Caco-2 (cell line): ENCODE measurements around the gene GAREM2. TPM values are rescaled to one million over a fixed set of nuclear protein-coding genes. Genes with fewer than 3 reads are reported as not detected.

Source experiments
- BruUV-seq: library from RNA; stranded (reverse); fragments of 400-500 nt; replicated peaks from 2 replicates; lab custom pipeline; 2021; lab: Mats Ljungman, UMichigan
- CTCF ChIA-PET: fragments of 300-600 bp; sonication (Branson Sonifier 250); formaldehyde crosslinking; loops from one replicate; lab custom pipeline; 2022; ENCODE audit warnings: antibody characterized with exemption; lab: Charles Lee
- POLR2A ChIA-PET: fragments of 300-600 bp; sonication (Branson Sonifier 250); formaldehyde crosslinking; loops from one replicate; lab custom pipeline; 2022; ENCODE audit warnings: antibody characterized with exemption; lab: Charles Lee
- DNase-seq, 2 experiments: peaks; one replicate each; pipeline versions ENCODE4 v3.0.0 to v3.0.0-alpha.2; 2020 to 2022
- H3K27me3 ChIP-seq: replicated peaks from 2 replicates; pipeline ENCODE4 v1.6.0; 2011; ENCODE audit warnings: low read length; ENCODE audit not compliant: control insufficient read depth, insufficient read depth
- H3K36me3 ChIP-seq: 2 replicates; pipeline ENCODE4 v1.5.1; 2011; ENCODE audit warnings: low read length; ENCODE audit not compliant: control insufficient read depth, insufficient read depth
- H3K4me1 ChIP-seq: fragments of 250-450 bp; sonication (Bioruptor Pico); 2 replicates; pipeline ENCODE4 v1.5.1; 2020; ENCODE audit warnings: mild to moderate bottlenecking
- H3K4me3 ChIP-seq: 2 replicates; pipeline ENCODE4 v1.5.1; 2011; ENCODE audit warnings: low read depth, mild to moderate bottlenecking, control low read depth, low read length
- H3K9me3 ChIP-seq: fragments of 250-450 bp; sonication (Bioruptor Pico); 2 replicates; pipeline ENCODE4 v1.5.1; 2020; ENCODE audit warnings: mild to moderate bottlenecking, moderate library complexity
- H3K27ac Mint-ChIP-seq: one replicate; pipeline ENCODE4 v1.8.0; 2022; ENCODE audit warnings: mixed read lengths; ENCODE audit not compliant: unreplicated experiment
- H3K27me3 Mint-ChIP-seq: one replicate; pipeline ENCODE4 v1.8.0; 2022; ENCODE audit warnings: mixed read lengths; ENCODE audit not compliant: insufficient read depth, unreplicated experiment
- H3K36me3 Mint-ChIP-seq: one replicate; pipeline ENCODE4 v1.8.0; 2022; ENCODE audit warnings: mild to moderate bottlenecking, mixed read lengths; ENCODE audit not compliant: insufficient read depth, unreplicated experiment
- H3K4me1 Mint-ChIP-seq: one replicate; pipeline ENCODE4 v1.8.0; 2022; ENCODE audit warnings: low read depth, mixed read lengths; ENCODE audit not compliant: unreplicated experiment
- H3K4me3 Mint-ChIP-seq: one replicate; pipeline ENCODE4 v1.8.0; 2022; ENCODE audit warnings: mild to moderate bottlenecking, moderate library complexity, mixed read lengths; ENCODE audit not compliant: unreplicated experiment
- H3K9me3 Mint-ChIP-seq: one replicate; pipeline ENCODE4 v1.8.0; 2022; ENCODE audit warnings: mixed read lengths; ENCODE audit not compliant: unreplicated experiment
- CTCF ChIP-seq, 2 experiments: fragments of 200-600 bp in 1 of 2; IDR thresholded peaks; 1 replicate in 1 of 2; 2 replicates in 1 of 2; pipeline versions ENCODE4 v1.5.1 to v1.8.0; 2011 to 2022; ENCODE audit warnings: antibody characterized with exemption in 1 of 2, control low read depth in 1 of 2, inconsistent platforms in 1 of 2, low read depth in 1 of 2, low read length in 1 of 2, mild to moderate bottlenecking in 1 of 2, moderate library complexity in 1 of 2; ENCODE audit not compliant: insufficient read depth in 1 of 2, severe bottlenecking in 1 of 2, unreplicated experiment in 1 of 2
- intact Hi-C: fragments of 100-400 bp; cut with micrococcal nuclease; formaldehyde crosslinking; loops from one replicate; pipeline ENCODE4 v1.10.0; 2022; ENCODE audit not compliant: unreplicated experiment
- total RNA-seq: library from RNA; stranded (reverse); gene quantifications from 2 replicates; pipeline ENCODE4 v1.2.3, GENCODE V29; 2022

GAREM2 gene
- total RNA-seq, 1 experiment from 2014 or later: 23.6 TPM

GRCh38 chr2:26196683-26197418 is 24.0 kb downstream of the GAREM2 start:
- CTCF ChIA-PET: no interaction called here
- H3K27me3 Mint-ChIP-seq: no peaks in the 10 kb centered on the region
- H3K27ac Mint-ChIP-seq: no peak overlapping the region
- Histone ChIP-seq H3K4me3 (no peak overlapping the region), H3K9me3 (no peaks in the 10 kb centered on the region), H3K27me3 (no peaks in the 10 kb centered on the region), H3K36me3 (peaks cover 8% of the 10 kb centered on the region), H3K4me1 (no peaks in the 10 kb centered on the region)
- H3K4me3 Mint-ChIP-seq: no peak overlapping the region
- POLR2A ChIA-PET: no interaction called here
- no peak for DNase-seq
- no peaks in the 10 kb centered on the region for H3K4me1 Mint-ChIP-seq
- no TSS peak for BruUV-seq
- intact Hi-C loops: no loop called here
- no peaks in the 10 kb centered on the region for H3K9me3 Mint-ChIP-seq
- H3K36me3 Mint-ChIP-seq: peaks cover 69% of the 10 kb centered on the region
- TF ChIP-seq CTCF (IDR thresholded peaks at IDR 0.05; ENCODE audit: insufficient read depth in 1 of 2, low read depth in 1 of 2, low read length in 1 of 2, severe bottlenecking in 1 of 2, unreplicated experiment in 1 of 2): no peak

GRCh38 chr2:26197516-26197915 is 24.6 kb downstream of the GAREM2 start:
- BruUV-seq: no TSS peak
- Histone ChIP-seq H3K4me1 (no peaks in the 10 kb centered on the region), H3K27me3 (no peaks in the 10 kb centered on the region), H3K4me3 (no peak overlapping the region), H3K9me3 (no peaks in the 10 kb centered on the region), H3K36me3 (peaks cover 8% of the 10 kb centered on the region)
- H3K36me3 Mint-ChIP-seq: peaks cover 75% of the 10 kb centered on the region
- H3K9me3 Mint-ChIP-seq: no peaks in the 10 kb centered on the region
- no peak overlapping the region for H3K27ac Mint-ChIP-seq
- intact Hi-C loops: no loop called here
- POLR2A ChIA-PET: no interaction called here
- H3K4me3 Mint-ChIP-seq: no peak overlapping the region
- no peak for TF ChIP-seq CTCF (IDR thresholded peaks at IDR 0.05; ENCODE audit: insufficient read depth in 1 of 2, low read depth in 1 of 2, low read length in 1 of 2, severe bottlenecking in 1 of 2, unreplicated experiment in 1 of 2)
- H3K27me3 Mint-ChIP-seq: no peaks in the 10 kb centered on the region
- no peak for DNase-seq
- CTCF ChIA-PET: no interaction called here
- H3K4me1 Mint-ChIP-seq: no peaks in the 10 kb centered on the region

- Histone ChIP-seq H3K27me3 (no peaks in the 10 kb centered on the region), H3K4me1 (no peaks in the 10 kb centered on the region), H3K9me3 (no peaks in the 10 kb centered on the region), H3K4me3 (no peak overlapping the region), H3K36me3 (peaks cover 3% of the 10 kb centered on the region)
- H3K27me3 Mint-ChIP-seq: no peaks in the 10 kb centered on the region
- no peaks in the 10 kb centered on the region for H3K9me3 Mint-ChIP-seq
- TF ChIP-seq CTCF (IDR thresholded peaks at IDR 0.05; ENCODE audit: insufficient read depth in 1 of 2, low read depth in 1 of 2, low read length in 1 of 2, severe bottlenecking in 1 of 2, unreplicated experiment in 1 of 2): no peak
- intact Hi-C loops: no loop called here
- DNase-seq: no peak
- no peak overlapping the region for H3K4me3 Mint-ChIP-seq
- BruUV-seq: no TSS peak
- H3K27ac Mint-ChIP-seq: no peak overlapping the region
- H3K4me1 Mint-ChIP-seq: no peaks in the 10 kb centered on the region
- H3K36me3 Mint-ChIP-seq: peaks cover 48% of the 10 kb centered on the region
- ChIA-PET CTCF (no interaction called here), POLR2A (no interaction called here)
Observed at GRCh38 chr2:26202981-26203490, 30.1 kb downstream of the GAREM2 start.
